ENCODE measurements around the gene KASH5.

DNA sequence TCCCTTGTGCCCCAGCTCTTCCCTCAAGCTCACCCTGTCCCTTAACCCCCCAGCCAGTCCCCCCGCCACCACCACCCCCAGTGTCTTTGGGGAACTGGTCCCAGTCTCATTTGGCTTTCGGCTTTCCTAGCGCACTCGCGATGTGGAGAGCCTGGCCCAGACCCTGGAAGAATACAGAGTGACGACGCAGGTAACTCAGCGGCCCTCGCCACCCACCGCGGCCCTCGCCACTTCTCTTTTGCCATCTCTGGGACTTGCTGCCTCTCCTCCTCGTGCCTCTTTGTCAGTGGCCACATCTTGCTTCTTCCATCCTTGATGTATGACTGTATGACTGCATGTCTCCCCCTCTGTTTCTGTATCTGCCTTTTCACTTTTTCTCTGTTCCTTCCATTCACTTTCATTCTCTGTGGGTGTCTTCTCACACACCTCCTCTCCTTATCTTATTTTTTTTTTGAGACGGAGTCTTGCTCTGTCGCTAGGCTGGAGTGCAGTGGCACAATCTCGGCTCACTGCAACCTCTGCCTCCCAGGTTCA, 19.5 kb downstream of the KASH5 start:
- no peak for TF ChIP-seq POLR2A (IDR thresholded peaks at IDR 0.05)
- no peak for TF ChIP-seq CTCF (IDR thresholded peaks at IDR 0.05)
